HepG2 (cell line): Measurements from ENCODE around the gene ADPRS. TPM values are rescaled to one million over a fixed set of nuclear protein-coding genes. Genes with fewer than 3 reads are reported as not detected.

Experiments
- CBX2 ChIP-seq, 2 experiments: fragments of 200-600 bp in 1 of 2; sonication (generic); formaldehyde crosslinking in 1 of 2; IDR thresholded peaks; 2 replicates each; pipeline versions ENCODE4 v1.7.0 to v1.8.1; 2018 to 2022; ENCODE audit warnings: low read depth in 2 of 2, low read length in 1 of 2, mild to moderate bottlenecking in 1 of 2, missing genetic modification reagents in 1 of 2
- FOXM1 ChIP-seq: sonication (generic); formaldehyde crosslinking; IDR thresholded peaks from 2 replicates; pipeline ENCODE4 v1.5.0; 2020; ENCODE audit warnings: missing genetic modification reagents
- GATA4 ChIP-seq: sonication (generic); IDR thresholded peaks from 2 replicates; pipeline ENCODE4 v1.6.1; 2016; ENCODE audit warnings: antibody characterized with exemption, low read depth, borderline replicate concordance
- HNRNPLL ChIP-seq: fragments of 200-400 bp; formaldehyde crosslinking; IDR thresholded peaks from 2 replicates; pipeline ENCODE4 v1.6.1; 2017; ENCODE audit warnings: mild to moderate bottlenecking, low read depth, low read length; ENCODE audit not compliant: poor library complexity, severe bottlenecking
- MLLT10 ChIP-seq: sonication (generic); formaldehyde crosslinking; IDR thresholded peaks from 2 replicates; pipeline ENCODE4 v1.4.0; 2020; ENCODE audit warnings: missing genetic modification reagents
- MTF1 ChIP-seq: sonication (generic); formaldehyde crosslinking; IDR thresholded peaks from 2 replicates; pipeline ENCODE4 v1.5.0; 2020; ENCODE audit warnings: missing genetic modification reagents
- SALL1 ChIP-seq: sonication (generic); formaldehyde crosslinking; IDR thresholded peaks from 2 replicates; pipeline ENCODE4 v1.8.0; 2022; ENCODE audit warnings: mild to moderate bottlenecking, missing genetic modification reagents
- SP140L ChIP-seq: sonication (generic); formaldehyde crosslinking; IDR thresholded peaks from 2 replicates; pipeline ENCODE4 v1.4.0; 2020; ENCODE audit warnings: missing genetic modification reagents, borderline replicate concordance
- ZEB1 ChIP-seq: IDR thresholded peaks from 2 replicates; pipeline ENCODE4 v1.6.1; 2012; ENCODE audit warnings: mild to moderate bottlenecking, low read depth, inconsistent platforms; ENCODE audit not compliant: insufficient replicate concordance
- ZIK1 ChIP-seq: sonication (generic); formaldehyde crosslinking; IDR thresholded peaks from 2 replicates; pipeline ENCODE4 v1.5.0; 2020; ENCODE audit warnings: mild to moderate bottlenecking, low read depth, missing genetic modification reagents, borderline replicate concordance
- ZNF10 ChIP-seq: sonication (generic); formaldehyde crosslinking; IDR thresholded peaks from 2 replicates; pipeline ENCODE4 v1.4.0; 2020; ENCODE audit warnings: mild to moderate bottlenecking, low read depth, missing genetic modification reagents, borderline replicate concordance
- ZNF207 ChIP-seq: fragments of 450-650 bp; IDR thresholded peaks from 2 replicates; pipeline ENCODE4 v1.6.1; 2016; ENCODE audit warnings: antibody characterized with exemption, borderline replicate concordance
- ZNF260 ChIP-seq: sonication (generic); formaldehyde crosslinking; IDR thresholded peaks from 2 replicates; pipeline ENCODE4 v1.4.0; 2020; ENCODE audit warnings: missing genetic modification reagents, low read depth, mild to moderate bottlenecking, borderline replicate concordance
- ZNF44 ChIP-seq: sonication (generic); formaldehyde crosslinking; IDR thresholded peaks from 2 replicates; pipeline ENCODE4 v1.5.1; 2020; ENCODE audit warnings: mild to moderate bottlenecking, missing genetic modification reagents
- ZNF552 ChIP-seq: sonication (generic); formaldehyde crosslinking; IDR thresholded peaks from 2 replicates; pipeline ENCODE4 v1.9.0; 2022; ENCODE audit warnings: missing genetic modification reagents, mild to moderate bottlenecking, borderline replicate concordance
- polyA plus RNA-seq, 8 experiments: library from polyadenylated mRNA; depleted of rRNA in 3 of 8; stranded (reverse) in 7 of 8; unstranded in 1 of 8; fragments of >200 nt; fragmentation: Illumina TruSeq in 4 of 8; extraction: Trizol in 4 of 8; gene quantifications; 2 replicates each; pipeline versions ENCODE4 v1.2.1 to v1.2.3, GENCODE V29; 2011 to 2016; ENCODE audit warnings: low read depth in 4 of 8, missing spikeins in 1 of 8, mixed read lengths in 1 of 8; ENCODE audit not compliant: insufficient read depth in 1 of 8
- total RNA-seq, 5 experiments: library from RNA; depleted of rRNA; stranded (reverse); fragments of >200 nt; fragmentation: Illumina TruSeq; extraction: Trizol; gene quantifications; 2 replicates each; pipeline ENCODE4 v1.2.3, GENCODE V29; 2016; ENCODE audit warnings: low read depth in 1 of 5
- TF ChIP-seq, protein P1 (sequence below): sonication (generic); formaldehyde crosslinking; IDR thresholded peaks from 2 replicates; pipeline ENCODE4 v1.5.0; 2020; ENCODE audit warnings: mild to moderate bottlenecking, missing genetic modification reagents, moderate library complexity
- TF ChIP-seq, protein P2 (sequence below): sonication (generic); formaldehyde crosslinking; IDR thresholded peaks from 2 replicates; pipeline ENCODE4 v1.8.1; 2023; ENCODE audit warnings: mild to moderate bottlenecking, missing genetic modification reagents
- TF ChIP-seq, protein P3 (sequence below): sonication (generic); formaldehyde crosslinking; IDR thresholded peaks from 2 replicates; pipeline ENCODE4 v1.5.0; 2020; ENCODE audit warnings: mild to moderate bottlenecking, missing genetic modification reagents
- TF ChIP-seq, protein P4 (sequence below): sonication (generic); formaldehyde crosslinking; IDR thresholded peaks from 2 replicates; pipeline ENCODE4 v1.4.0; 2020; ENCODE audit warnings: missing genetic modification reagents
- TF ChIP-seq, protein P5 (sequence below): sonication (generic); formaldehyde crosslinking; IDR thresholded peaks from 2 replicates; pipeline ENCODE4 v1.5.0; 2020; ENCODE audit warnings: missing genetic modification reagents

ADPRS gene
- total and polyA plus RNA-seq, 2 of the 13 experiments (the other 11 are each of a cell fraction or from before 2014, with no cell fraction given): 30.6 to 36.4 TPM

DNA sequence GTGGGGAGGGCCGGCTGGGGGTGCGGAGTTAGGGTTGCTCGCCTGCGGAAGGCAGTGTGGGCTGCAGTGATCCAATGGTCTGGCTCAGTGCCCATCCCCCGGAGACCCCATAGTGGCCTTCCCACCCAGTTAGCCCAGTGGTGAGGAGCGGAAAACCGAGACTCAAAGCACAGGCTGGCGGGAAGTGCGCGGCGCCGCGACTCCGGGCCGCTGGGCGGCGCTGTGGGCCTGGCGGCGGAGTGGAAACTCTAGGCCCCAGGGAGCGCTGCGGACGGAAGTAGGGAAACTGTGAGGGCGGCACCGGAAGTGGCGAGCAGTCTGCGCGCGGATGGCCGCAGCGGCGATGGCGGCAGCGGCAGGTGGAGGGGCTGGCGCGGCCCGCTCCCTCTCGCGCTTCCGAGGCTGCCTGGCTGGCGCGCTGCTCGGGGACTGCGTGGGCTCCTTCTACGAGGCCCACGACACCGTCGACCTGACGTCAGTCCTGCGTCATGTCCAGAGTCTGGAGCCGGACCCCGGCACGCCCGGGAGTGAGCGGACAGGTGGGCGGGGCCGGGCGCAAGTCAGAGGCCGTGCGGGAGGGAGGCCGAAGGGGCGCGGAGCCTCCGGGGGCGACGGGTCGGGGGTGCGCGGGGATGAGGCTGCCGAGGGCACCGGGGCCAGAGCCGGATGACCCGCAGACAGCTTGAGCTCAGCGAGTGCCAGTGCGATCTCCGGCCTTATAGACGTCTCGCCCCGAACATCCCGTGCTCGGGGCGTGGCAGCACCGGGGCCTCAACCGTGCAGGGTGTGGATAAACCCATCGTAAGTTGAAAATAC, at the start of gene ADPRS (continued):
- TF ChIP-seq, protein P1, sequence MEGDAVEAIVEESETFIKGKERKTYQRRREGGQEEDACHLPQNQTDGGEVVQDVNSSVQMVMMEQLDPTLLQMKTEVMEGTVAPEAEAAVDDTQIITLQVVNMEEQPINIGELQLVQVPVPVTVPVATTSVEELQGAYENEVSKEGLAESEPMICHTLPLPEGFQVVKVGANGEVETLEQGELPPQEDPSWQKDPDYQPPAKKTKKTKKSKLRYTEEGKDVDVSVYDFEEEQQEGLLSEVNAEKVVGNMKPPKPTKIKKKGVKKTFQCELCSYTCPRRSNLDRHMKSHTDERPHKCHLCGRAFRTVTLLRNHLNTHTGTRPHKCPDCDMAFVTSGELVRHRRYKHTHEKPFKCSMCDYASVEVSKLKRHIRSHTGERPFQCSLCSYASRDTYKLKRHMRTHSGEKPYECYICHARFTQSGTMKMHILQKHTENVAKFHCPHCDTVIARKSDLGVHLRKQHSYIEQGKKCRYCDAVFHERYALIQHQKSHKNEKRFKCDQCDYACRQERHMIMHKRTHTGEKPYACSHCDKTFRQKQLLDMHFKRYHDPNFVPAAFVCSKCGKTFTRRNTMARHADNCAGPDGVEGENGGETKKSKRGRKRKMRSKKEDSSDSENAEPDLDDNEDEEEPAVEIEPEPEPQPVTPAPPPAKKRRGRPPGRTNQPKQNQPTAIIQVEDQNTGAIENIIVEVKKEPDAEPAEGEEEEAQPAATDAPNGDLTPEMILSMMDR: peak; percentile 98
- TF ChIP-seq ZNF260 (CRISPR knock-in tag): no peak
- peak; percentile 82; the same call in 1 of the 2 replicates for TF ChIP-seq ZNF552 (CRISPR knock-in tag)
- peak; percentile 68 for TF ChIP-seq HNRNPLL
- TF ChIP-seq SP140L (CRISPR knock-in tag): no peak
- TF ChIP-seq, protein P2, sequence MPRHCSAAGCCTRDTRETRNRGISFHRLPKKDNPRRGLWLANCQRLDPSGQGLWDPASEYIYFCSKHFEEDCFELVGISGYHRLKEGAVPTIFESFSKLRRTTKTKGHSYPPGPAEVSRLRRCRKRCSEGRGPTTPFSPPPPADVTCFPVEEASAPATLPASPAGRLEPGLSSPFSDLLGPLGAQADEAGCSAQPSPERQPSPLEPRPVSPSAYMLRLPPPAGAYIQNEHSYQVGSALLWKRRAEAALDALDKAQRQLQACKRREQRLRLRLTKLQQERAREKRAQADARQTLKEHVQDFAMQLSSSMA (CRISPR knock-in tag): peak; percentile 63; the same call in 1 of the 2 replicates
- peak; percentile 80 for TF ChIP-seq MTF1 (CRISPR knock-in tag)
- TF ChIP-seq CBX2 (IDR thresholded peaks at IDR 0.05; ENCODE audit: low read depth, low read length): no peak
- TF ChIP-seq CBX2 (CRISPR knock-in tag; IDR thresholded peaks at IDR 0.05; ENCODE audit: low read depth): no peak
- no peak for TF ChIP-seq FOXM1 (CRISPR knock-in tag)
- TF ChIP-seq ZIK1: peak; percentile 93; the same call in 1 of the 2 replicates
- no peak for TF ChIP-seq MLLT10 (CRISPR knock-in tag)
- no peak for TF ChIP-seq ZNF207
- TF ChIP-seq SALL1 (CRISPR knock-in tag): peak; percentile 89
- peak; percentile 69 for TF ChIP-seq GATA4
- TF ChIP-seq ZNF44 (CRISPR knock-in tag): no peak
- TF ChIP-seq, protein P3, sequence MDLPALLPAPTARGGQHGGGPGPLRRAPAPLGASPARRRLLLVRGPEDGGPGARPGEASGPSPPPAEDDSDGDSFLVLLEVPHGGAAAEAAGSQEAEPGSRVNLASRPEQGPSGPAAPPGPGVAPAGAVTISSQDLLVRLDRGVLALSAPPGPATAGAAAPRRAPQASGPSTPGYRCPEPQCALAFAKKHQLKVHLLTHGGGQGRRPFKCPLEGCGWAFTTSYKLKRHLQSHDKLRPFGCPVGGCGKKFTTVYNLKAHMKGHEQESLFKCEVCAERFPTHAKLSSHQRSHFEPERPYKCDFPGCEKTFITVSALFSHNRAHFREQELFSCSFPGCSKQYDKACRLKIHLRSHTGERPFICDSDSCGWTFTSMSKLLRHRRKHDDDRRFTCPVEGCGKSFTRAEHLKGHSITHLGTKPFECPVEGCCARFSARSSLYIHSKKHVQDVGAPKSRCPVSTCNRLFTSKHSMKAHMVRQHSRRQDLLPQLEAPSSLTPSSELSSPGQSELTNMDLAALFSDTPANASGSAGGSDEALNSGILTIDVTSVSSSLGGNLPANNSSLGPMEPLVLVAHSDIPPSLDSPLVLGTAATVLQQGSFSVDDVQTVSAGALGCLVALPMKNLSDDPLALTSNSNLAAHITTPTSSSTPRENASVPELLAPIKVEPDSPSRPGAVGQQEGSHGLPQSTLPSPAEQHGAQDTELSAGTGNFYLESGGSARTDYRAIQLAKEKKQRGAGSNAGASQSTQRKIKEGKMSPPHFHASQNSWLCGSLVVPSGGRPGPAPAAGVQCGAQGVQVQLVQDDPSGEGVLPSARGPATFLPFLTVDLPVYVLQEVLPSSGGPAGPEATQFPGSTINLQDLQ (CRISPR knock-in tag): no peak
- TF ChIP-seq ZNF10 (CRISPR knock-in tag): no peak
- TF ChIP-seq, protein P4, sequence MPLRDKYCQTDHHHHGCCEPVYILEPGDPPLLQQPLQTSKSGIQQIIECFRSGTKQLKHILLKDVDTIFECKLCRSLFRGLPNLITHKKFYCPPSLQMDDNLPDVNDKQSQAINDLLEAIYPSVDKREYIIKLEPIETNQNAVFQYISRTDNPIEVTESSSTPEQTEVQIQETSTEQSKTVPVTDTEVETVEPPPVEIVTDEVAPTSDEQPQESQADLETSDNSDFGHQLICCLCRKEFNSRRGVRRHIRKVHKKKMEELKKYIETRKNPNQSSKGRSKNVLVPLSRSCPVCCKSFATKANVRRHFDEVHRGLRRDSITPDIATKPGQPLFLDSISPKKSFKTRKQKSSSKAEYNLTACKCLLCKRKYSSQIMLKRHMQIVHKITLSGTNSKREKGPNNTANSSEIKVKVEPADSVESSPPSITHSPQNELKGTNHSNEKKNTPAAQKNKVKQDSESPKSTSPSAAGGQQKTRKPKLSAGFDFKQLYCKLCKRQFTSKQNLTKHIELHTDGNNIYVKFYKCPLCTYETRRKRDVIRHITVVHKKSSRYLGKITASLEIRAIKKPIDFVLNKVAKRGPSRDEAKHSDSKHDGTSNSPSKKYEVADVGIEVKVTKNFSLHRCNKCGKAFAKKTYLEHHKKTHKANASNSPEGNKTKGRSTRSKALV (CRISPR knock-in tag): no peak; the same call in 1 of the 2 replicates
- peak; percentile 20 for TF ChIP-seq ZEB1
- TF ChIP-seq, protein P5, sequence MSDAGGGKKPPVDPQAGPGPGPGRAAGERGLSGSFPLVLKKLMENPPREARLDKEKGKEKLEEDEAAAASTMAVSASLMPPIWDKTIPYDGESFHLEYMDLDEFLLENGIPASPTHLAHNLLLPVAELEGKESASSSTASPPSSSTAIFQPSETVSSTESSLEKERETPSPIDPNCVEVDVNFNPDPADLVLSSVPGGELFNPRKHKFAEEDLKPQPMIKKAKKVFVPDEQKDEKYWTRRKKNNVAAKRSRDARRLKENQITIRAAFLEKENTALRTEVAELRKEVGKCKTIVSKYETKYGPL (CRISPR knock-in tag): no peak
